ENCODE measurements around the gene CYP19A1.

DNA sequence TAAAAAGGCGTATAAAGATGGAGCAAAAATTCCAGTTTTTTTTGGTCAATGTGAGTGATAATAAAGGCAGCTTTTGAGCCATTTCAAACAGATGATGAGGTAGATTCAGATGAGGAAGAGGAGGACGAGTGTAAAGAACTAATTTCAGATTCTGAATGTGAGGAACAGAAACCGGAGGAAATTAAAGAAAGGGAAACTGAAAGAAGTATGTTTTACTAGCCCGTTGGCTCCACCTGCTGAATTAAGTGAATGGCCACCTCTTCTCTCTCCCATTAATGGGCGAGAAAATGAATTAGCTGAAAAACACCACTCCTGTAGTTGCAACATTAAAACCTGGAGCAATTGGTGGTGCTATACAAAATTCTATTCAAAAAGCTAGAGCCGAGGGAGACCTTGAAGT lies 55.4 kb downstream of the CYP19A1 start:
- no peak for TF ChIP-seq POLR2A (IDR thresholded peaks at IDR 0.05; ENCODE audit: low read depth, low read length)
- no peak for TF ChIP-seq SIN3A (IDR thresholded peaks at IDR 0.05; ENCODE audit: low read depth, low read length)
- TF ChIP-seq TAF1 (IDR thresholded peaks at IDR 0.05; ENCODE audit: borderline replicate concordance, low read depth, low read length) = no peak
- TF ChIP-seq, protein P1, sequence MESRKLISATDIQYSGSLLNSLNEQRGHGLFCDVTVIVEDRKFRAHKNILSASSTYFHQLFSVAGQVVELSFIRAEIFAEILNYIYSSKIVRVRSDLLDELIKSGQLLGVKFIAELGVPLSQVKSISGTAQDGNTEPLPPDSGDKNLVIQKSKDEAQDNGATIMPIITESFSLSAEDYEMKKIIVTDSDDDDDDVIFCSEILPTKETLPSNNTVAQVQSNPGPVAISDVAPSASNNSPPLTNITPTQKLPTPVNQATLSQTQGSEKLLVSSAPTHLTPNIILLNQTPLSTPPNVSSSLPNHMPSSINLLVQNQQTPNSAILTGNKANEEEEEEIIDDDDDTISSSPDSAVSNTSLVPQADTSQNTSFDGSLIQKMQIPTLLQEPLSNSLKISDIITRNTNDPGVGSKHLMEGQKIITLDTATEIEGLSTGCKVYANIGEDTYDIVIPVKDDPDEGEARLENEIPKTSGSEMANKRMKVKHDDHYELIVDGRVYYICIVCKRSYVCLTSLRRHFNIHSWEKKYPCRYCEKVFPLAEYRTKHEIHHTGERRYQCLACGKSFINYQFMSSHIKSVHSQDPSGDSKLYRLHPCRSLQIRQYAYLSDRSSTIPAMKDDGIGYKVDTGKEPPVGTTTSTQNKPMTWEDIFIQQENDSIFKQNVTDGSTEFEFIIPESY (IDR thresholded peaks at IDR 0.05) = no peak
- TF ChIP-seq SUPT20H (IDR thresholded peaks at IDR 0.05; ENCODE audit: borderline replicate concordance, control insufficient read depth, low read depth, low read length) = no peak
- no peak for TF ChIP-seq EP300 (IDR thresholded peaks at IDR 0.05; ENCODE audit: borderline replicate concordance in 1 of 2, control insufficient read depth in 1 of 2, low read depth in 2 of 2, low read length in 2 of 2)
- TF ChIP-seq, protein P2, sequence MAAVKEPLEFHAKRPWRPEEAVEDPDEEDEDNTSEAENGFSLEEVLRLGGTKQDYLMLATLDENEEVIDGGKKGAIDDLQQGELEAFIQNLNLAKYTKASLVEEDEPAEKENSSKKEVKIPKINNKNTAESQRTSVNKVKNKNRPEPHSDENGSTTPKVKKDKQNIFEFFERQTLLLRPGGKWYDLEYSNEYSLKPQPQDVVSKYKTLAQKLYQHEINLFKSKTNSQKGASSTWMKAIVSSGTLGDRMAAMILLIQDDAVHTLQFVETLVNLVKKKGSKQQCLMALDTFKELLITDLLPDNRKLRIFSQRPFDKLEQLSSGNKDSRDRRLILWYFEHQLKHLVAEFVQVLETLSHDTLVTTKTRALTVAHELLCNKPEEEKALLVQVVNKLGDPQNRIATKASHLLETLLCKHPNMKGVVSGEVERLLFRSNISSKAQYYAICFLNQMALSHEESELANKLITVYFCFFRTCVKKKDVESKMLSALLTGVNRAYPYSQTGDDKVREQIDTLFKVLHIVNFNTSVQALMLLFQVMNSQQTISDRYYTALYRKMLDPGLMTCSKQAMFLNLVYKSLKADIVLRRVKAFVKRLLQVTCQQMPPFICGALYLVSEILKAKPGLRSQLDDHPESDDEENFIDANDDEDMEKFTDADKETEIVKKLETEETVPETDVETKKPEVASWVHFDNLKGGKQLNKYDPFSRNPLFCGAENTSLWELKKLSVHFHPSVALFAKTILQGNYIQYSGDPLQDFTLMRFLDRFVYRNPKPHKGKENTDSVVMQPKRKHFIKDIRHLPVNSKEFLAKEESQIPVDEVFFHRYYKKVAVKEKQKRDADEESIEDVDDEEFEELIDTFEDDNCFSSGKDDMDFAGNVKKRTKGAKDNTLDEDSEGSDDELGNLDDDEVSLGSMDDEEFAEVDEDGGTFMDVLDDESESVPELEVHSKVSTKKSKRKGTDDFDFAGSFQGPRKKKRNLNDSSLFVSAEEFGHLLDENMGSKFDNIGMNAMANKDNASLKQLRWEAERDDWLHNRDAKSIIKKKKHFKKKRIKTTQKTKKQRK (IDR thresholded peaks at IDR 0.05; ENCODE audit: low read depth, low read length) = no peak
- TF ChIP-seq EZH2 (IDR thresholded peaks at IDR 0.05; ENCODE audit: borderline replicate concordance, control insufficient read depth, low read depth, low read length) = no peak
- TF ChIP-seq, protein P3, sequence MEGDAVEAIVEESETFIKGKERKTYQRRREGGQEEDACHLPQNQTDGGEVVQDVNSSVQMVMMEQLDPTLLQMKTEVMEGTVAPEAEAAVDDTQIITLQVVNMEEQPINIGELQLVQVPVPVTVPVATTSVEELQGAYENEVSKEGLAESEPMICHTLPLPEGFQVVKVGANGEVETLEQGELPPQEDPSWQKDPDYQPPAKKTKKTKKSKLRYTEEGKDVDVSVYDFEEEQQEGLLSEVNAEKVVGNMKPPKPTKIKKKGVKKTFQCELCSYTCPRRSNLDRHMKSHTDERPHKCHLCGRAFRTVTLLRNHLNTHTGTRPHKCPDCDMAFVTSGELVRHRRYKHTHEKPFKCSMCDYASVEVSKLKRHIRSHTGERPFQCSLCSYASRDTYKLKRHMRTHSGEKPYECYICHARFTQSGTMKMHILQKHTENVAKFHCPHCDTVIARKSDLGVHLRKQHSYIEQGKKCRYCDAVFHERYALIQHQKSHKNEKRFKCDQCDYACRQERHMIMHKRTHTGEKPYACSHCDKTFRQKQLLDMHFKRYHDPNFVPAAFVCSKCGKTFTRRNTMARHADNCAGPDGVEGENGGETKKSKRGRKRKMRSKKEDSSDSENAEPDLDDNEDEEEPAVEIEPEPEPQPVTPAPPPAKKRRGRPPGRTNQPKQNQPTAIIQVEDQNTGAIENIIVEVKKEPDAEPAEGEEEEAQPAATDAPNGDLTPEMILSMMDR (IDR thresholded peaks at IDR 0.05 in 2 of 3, conservative IDR thresholded peaks at IDR 0.05 in 1 of 3; ENCODE audit: control insufficient read depth in 2 of 3, extremely low read depth in 1 of 3, insufficient read depth in 1 of 3, low read depth in 3 of 3, low read length in 3 of 3) = peak; percentile 22 to 39 (median 35); a peak in 5 of 6 replicates
- TF ChIP-seq, protein P4, sequence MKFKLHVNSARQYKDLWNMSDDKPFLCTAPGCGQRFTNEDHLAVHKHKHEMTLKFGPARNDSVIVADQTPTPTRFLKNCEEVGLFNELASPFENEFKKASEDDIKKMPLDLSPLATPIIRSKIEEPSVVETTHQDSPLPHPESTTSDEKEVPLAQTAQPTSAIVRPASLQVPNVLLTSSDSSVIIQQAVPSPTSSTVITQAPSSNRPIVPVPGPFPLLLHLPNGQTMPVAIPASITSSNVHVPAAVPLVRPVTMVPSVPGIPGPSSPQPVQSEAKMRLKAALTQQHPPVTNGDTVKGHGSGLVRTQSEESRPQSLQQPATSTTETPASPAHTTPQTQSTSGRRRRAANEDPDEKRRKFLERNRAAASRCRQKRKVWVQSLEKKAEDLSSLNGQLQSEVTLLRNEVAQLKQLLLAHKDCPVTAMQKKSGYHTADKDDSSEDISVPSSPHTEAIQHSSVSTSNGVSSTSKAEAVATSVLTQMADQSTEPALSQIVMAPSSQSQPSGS (IDR thresholded peaks at IDR 0.05; ENCODE audit: low read length) = no peak
